HG03460 (cell line): ENCODE data around the gene TOM1L2.

Experiments
- ATAC-seq: cut with Tn5 transposase; IDR thresholded peaks from one replicate; pipeline ENCODE4 v1.9.1; 2021; ENCODE audit not compliant: unreplicated experiment

The TOM1L2 gene

DNA sequence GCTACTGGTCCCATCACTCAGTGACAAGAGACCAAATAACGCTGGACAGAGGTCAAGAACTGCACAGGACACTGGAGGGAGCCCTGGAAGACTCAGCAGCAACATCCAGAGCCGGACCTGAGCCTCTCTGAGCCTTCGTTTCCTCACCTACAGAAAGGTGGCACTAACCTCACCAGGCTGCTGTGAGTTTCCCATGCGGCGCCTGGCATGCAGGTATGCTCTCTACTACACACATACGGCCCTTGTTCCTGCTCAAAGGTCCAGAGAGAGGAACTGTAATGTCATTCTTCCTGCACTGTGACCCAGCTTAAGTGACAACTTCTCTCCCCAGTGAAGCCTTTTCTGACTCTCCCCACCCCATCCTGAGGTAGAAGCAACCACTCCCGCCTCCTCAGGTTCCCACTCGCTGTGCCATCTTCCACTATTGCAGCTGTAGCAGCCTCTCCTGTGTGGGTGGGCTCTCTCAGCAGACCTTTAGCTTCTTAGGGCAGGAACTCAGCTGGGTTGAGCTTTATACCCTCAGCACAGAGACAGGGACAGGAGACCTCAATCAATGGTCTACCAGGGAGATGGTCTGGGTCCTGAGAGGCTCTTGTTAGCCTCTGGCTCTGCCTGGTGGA is 91.5 kb downstream of the TOM1L2 start:
- no peak for ATAC-seq

DNA sequence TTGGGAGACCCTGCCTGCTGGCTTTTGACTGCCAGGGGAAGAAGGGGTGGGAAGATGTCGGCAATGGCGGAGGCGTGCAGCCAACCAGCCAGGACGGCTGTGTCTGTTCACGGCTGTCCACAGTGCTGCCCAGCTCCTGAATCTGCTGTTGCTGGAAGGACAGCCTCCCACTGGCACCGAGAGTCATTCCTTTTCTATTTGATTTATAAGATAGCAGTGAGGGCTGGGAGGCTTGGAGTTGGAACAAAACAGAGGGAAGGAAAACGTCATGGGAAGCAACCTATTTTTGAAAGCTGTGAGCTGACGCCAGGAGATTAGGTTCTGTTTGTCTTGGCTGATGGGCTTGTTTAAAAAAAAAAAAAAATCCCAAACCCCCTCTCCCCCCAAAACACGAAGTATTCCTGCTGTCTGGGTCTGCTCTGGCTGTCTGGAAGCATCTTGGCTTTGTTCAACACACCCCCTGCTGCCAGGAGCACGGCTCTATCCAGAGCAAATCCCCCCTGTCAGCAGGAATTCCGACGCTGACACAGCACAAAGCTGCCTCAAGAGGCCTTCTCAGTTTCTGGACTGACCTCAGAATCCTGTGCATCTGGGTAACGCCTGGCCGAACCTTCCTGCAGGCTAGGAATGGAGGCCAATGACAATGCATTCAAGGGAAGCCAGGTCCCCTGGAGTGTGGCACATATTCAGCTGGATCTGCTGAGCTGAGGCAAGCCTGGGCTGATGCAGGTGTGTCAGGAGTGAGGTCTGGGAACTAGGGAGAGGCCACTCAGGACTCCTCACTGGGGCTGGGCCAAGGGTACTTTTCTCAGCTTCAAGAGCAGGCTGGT is 94.5 kb downstream of the TOM1L2 start:
- ATAC-seq, result no peak

DNA sequence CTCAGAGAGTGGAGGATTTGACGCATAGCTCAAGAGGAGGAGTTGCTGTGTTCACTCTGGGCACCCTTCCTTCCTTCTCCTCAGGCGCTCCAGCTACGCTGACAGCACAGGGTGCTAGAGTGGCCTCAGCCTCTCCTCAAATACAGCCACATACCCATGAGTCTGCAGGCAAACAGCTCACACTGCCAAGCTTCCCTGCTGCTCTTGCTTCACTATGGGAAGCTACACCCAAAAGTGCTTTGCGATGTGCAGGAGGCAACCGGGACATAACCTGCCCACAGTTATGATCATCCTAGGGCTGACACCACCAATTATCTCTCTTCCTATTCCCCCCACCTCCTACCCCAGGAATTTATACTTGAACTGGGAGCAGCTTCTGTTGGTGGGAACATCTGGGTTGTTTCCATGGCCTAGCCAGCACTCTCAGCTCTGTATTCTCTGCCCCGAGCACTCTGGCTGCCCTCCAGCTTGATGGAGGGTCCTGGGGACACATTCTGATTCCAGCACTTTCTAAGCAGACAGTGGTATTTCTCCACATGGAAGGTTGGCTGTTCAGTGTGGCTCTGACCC is 95.2 kb downstream of the TOM1L2 start:
- no peak for ATAC-seq

DNA sequence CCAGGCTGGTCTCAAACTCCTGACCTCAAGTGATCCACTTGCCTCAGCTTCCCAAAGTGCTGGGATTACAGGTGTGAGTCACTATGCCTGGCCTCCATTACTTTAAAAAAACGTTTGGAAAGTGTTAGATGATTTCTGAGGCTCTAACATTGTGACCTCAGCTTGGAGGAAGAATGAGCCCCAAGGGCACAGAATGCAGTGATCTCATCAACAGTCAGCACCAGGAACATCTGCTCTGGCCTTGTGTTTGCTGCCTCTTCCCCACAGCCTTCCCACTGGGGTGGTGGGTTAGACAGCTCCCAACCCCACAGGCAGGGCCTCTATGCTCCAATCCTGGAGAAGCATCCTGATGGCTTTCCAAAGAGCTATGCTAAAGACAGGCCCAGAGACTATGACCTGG is 97.7 kb downstream of the TOM1L2 start:
- ATAC-seq, result no peak

DNA sequence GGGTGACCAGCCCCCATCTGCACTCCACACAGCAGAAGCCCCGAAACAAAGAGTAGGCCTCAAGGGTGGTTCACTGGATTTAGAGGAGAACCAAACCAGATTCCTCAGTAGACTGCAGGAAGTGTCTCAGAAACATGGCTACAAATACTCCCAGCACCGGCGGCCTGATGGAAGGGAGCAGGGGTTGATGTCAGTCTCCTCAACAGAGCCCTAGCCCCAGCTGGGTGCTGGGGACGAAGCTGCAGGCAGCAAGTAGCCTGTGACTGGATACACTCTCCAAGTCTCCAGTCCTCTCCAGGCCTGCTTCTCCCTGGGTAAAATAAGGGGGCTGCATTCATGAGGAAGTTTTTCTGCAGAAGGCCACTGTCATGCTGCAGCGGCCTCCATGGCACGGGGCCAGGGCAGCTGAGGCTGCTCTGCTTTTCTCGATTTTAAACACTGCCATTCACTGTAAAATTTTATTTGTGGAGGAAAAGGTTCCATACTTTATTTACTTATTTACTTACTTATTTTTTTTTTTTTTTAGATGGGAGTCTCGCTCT is 98.7 kb downstream of the TOM1L2 start:
- no peak for ATAC-seq

DNA sequence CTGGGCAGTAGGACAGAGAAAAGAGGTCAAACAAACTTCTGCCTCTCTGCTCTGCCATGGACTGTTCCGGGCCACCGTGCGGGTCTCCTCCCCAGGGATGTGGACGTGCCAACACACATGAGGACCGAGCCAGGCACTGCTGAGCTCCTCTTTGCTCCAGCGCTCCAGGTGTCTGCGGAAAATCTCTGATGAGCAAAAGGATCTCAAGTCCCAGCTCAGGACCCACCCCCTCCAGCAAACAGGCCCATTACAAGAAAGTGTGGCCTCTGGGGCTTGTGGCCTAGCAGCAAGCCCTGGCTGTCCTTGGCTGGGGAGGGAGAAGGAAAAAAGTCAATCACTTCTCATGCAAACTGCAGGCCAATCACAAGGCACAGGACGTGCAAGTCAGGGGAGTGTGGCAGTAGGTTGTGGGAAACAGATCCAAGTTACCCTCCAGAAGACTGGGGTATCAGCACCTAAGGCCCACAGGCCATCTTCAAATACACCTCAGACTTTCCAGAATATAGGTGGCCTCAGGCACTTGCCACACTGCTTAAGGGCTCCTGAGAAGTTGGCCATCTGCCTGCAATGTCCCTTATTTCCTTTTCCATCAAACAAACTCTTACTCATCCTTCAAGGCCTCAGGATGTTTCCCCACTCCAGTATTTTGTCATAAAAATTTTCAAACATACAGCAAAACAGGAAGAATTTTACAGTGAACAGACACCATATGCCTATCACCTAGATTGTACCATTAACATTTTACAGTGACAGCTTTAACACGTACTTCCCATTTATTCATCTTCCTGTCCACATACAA is 99.5 kb downstream of the TOM1L2 start:
- no peak for ATAC-seq

DNA sequence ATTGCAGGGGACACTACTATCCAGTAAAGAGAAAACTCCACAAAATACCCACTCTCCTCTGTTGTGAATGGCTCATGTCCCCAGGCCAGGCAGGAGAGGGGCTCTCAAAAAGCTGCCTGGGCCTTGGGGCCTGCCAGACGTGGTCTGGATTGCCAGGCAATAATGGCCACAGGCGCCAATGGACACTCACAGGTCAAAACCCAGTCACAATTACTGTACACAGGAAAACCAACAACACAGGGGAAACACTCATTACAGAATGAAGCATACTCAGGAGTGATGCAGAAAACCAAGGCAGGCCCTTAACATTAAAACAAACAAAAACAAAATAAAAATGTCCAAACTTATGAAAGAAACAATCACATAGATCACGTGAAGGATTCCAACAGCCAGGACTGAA is 100.3 kb downstream of the TOM1L2 start:
- no peak for ATAC-seq

DNA sequence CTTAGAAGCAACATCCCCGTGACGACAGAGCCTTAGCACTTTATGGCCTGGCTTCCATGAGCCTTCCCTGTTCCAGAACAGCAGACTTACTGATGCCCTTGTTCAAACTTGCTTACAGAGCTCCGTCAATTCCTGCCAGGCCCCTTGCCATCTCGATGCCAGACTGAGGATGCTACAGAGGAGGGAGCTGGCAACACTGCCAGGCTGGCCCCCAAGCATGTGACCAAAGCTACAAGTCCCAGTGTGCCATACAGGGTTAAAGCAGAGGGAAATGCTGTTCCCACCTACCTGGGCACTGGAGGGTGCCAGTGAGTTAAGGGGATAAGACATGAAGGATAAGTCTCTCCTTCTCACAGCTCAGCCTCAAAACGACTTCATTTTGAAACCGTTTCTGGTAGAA is 102.0 kb downstream of the TOM1L2 start:
- no peak for ATAC-seq

DNA sequence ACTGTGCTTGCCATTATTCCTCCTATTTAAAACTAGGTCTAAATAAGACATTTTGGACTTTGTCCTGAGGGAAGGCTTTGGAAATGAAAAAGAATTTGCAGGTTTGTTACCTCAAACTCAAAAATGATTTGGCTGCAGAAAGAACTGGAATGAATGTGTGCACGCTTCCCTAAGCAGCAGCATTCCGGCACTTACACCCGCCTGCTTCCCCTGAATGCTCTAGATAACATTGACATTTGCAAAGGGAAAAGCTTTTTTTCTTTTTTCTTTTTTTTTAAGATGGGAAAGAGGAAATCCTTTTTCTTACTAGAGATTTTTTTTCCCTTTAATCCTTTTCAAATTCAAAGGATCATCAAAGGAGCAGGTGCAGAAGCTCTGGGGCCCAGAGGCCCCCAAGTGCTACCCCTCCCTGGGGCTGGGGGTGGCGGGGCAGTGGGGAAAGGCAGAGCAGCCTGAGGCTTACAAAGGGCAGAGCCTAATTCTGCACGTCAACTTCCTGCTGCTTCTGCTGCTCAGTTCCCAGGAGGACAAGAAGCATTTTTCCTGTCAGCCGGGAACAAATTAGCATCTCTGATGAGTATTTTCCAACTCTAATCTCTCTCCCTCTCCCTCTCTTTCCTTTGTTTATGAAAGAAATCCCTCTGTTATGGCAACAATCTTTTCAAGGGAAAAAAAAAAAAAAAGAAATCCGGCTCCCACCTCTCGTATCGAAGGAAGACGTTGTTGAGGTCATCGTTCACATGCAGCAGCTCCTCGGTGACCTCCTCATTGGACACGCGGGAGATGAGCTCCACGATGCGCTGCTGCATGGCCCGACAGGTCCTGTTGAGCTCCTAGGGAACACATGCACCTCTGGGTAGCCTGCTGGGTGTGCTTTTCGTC is 103.3 kb downstream of the TOM1L2 start:
- no peak for ATAC-seq

DNA sequence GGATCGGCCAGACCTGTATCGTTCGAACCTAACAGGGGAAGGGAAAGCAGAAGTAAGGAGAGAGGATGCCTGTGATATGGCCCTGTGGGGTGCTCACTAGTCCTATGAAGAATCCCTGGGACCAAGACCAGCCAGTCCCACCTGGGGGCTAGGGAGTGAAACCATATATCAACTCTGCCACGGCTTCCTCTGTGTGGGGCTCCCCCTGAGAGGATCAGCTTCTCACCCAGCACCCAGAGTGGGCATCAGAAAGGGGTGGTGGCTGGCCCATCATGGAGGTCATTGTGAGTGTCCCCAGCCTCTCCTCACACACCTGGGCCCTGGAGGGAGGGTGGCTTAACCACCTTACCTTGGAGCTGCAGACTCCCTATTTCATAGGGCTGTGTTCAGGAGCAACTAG is 105.3 kb downstream of the TOM1L2 start:
- ATAC-seq, result no peak

DNA sequence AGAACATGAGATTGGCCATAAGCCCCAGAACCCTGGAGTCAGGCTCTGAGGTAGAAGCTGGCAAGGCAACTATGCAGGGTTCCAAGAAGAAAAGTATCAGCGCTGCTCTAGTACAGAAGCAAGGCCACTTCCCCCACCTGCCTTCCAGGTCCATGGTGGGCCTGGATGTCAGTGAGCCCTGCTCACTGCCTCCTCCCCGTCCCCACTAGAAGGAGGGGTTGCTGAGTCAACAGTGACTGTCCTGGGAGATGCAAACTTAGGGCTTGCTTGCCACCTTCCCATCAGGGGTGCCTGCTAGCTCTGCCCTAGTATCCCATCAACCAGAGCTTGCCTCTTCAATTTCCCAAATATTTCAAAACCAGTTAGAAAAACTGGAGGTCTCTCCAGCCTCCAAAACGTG is 105.8 kb downstream of the TOM1L2 start:
- no peak for ATAC-seq

DNA sequence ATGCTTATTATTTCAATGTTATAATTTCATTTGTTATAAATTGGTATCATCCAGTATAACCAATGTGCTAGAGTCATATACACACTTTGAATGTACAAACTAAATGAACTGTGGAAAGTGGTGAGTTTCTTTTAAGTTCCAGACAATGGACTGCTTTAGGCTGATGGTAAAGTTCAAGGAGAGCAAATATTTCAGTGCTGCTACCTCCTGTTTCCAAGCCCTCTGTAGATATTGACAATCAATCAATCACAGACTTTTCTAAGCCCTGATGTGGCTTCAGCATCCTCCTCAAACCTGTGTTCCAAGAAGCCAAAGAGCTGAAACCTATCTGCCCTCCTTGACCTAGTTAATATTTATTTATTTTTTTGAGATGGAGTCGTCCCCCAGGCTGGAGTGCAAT is 107.2 kb downstream of the TOM1L2 start:
- ATAC-seq, result no peak

DNA sequence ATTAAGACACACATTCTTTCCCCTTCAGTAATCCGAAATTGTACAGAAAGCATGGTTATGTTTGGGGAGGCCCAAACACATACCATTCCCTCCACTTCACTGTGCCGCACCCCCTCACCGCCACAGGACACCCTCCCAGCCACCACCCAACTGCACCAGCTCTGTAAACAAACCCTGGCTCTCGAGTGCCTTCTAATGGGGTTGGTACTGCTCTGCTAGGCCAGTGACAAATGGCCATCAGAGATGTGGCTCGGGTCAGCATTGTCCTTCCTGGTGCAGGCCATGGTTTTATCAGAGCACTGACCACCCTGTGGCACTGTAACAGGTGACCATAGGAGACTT is 111.5 kb downstream of the TOM1L2 start:
- no peak for ATAC-seq

DNA sequence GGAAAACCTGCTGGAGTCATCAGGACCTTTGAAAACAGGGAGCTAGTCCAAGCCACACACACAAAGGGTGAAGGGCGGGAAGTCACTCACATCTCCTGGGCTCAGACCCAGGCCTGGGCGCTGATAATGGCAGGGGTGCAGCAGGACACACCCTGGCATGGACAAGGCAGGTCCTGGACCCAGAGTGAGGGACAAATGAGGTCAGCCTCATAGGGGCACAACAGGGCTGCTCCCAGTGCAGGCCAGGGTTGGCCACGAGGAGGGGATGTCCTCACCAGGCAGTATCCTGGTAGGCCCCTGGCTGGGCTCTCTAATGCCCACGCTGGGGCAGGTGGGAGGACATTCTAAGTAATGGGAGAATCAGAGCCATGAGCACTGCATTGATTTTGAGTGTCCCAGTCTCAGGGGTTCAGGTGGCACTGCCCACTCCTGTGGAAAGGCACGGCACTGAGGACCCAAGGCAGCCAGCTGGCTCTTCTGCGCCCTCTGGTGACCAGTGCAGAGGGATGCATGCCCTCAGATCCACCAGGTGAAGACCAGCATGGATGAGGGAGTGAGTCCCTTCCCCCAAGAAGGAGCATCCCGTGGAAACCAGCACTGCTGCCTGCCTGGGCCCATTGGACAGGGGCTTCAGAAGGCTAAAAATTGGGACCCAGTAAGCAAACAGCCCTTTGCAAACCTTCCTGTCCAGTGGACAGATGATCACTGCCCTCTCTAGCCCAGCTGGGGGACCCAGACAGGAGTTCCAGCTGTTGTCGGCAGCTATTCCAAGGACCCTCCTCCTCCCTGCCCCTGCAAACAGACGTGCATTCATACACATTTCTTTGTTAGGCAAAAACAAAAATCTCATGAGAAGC is 112.1 kb downstream of the TOM1L2 start:
- no peak for ATAC-seq

DNA sequence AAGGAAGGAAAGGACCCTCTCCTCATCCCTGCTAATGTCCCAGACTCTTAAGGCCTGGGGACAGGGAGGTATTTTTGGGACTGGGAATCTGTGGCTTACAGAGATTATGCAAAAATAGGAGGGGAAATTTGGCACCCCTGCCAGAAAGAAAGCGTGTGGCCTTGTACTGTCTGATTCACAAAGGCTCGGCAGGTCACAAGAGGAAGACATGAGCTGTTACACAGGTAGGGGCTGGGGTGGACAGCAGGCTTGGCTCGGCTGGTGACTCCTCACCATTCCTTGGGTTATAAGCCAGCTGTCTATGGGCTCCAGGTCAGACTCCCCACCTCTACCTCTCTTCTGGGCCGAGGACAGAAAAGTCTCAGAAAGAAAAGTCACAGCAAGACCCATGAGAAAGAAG is 114.7 kb downstream of the TOM1L2 start:
- no peak for ATAC-seq

DNA sequence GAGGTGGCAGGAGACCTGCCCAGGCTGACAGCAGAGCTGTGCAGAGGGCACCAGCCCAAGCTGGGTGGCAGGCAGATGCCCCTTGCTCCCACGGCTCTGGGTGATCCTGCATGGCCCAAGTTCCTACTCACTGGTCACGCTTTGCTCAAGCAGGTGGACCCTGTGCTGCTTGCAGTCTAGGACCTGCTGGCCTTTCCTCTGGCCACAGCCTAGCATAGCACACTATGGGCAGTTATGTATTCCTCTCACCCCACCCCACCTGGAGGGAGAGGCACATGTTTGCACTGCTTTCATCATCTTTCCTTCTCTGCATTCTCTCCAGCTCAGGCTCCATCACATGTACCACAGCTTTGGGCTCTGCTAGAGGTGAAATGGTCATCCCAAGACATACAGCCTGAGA is 115.8 kb downstream of the TOM1L2 start:
- no peak for ATAC-seq

DNA sequence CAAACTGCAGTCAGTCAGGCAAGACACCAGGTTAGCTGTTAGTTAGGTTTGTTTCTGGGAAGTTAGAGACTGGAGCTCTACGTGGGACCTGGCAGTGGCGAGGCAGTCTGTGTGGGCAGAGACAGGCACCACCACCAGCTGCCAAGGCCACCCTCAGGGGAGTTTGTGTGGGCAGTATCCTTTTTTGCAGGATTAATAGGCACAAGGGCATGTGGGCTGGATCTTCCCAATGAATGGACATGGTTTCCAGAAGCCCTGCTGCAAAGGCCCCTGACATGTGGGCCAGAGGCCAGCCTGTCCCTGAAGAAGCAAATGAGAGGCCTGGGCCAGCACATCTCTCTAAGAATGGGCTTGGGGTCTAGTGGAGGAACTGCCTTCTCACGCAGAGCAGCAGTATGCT is 116.2 kb downstream of the TOM1L2 start:
- no peak for ATAC-seq

DNA sequence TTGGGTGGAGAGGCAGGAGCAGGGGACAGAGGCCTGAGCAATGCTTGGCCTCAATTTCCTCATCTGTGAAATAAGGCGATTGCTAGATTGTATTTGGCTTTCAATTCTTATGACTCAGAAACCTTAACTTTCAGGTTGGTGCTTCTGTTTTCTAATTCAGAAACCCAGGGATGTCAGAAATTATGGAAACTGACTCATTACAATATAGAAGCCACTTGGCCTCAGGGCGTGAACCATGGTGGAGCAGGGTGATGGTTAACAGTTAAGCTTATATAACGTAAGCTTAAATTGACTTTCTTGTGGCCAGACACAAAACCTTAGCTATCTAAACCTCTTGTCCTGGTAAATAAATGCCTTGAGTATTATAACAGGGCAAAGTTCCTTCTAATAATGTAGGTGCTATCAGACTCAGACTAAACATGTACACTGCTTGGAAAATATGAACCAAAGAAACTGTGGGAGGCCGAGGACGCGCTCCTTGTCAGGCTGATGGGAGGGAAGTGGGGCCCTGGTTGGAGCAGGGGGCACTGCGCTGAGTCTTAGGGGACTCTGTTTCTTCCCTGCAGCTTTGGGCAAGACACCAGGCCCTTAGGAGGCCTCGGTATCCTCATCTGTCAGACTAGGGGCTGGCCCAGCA is 118.3 kb downstream of the TOM1L2 start:
- ATAC-seq, result no peak

DNA sequence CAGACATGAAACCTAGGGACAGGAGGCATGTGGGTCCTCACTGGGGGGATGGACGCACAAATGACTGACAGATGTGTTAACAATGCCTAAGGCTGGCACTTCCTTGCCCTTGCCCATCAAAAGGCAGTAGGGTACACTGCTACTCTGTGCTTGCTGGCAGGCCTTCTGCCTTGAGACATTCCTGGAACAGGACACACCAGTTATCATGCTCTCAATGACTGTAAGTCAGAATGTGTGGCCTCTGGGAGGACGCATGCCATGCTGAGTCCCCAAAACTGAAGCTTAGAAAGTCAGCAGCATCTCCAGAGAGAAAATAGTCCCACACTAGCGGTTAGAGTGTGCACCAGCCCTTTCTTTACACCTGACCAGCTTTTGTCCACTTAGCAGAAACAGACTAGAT is 119.3 kb downstream of the TOM1L2 start:
- no peak for ATAC-seq
